Mesenteric fat pad (tissue), 1 donor: ENCODE data around the gene PPM1M. TPM values are rescaled to one million over a fixed set of nuclear protein-coding genes. Genes with fewer than 3 reads are reported as not detected.
A peak's percentile ranks its signal among the peaks of the same experiment; 100 is the strongest.

ENCODE experiments used
- DNase-seq: peaks from one replicate; pipeline ENCODE4 v3.0.0-alpha.2; 2020; ENCODE audit warnings: low spot score
- total RNA-seq: library from RNA; stranded (reverse); fragmentation: NEBNext Ultra II Directional; extraction: Animal tissue kit (Norgen Biotek cat#: 25700); gene quantifications from one replicate; pipeline ENCODE4 v1.2.1, GENCODE V29; 2021
- donor health status: DM: yes; HTN: yes; CAD: no.

Gene PPM1M
- total RNA-seq, 1 donor from 2014 or later, result 26.8 TPM

DNA sequence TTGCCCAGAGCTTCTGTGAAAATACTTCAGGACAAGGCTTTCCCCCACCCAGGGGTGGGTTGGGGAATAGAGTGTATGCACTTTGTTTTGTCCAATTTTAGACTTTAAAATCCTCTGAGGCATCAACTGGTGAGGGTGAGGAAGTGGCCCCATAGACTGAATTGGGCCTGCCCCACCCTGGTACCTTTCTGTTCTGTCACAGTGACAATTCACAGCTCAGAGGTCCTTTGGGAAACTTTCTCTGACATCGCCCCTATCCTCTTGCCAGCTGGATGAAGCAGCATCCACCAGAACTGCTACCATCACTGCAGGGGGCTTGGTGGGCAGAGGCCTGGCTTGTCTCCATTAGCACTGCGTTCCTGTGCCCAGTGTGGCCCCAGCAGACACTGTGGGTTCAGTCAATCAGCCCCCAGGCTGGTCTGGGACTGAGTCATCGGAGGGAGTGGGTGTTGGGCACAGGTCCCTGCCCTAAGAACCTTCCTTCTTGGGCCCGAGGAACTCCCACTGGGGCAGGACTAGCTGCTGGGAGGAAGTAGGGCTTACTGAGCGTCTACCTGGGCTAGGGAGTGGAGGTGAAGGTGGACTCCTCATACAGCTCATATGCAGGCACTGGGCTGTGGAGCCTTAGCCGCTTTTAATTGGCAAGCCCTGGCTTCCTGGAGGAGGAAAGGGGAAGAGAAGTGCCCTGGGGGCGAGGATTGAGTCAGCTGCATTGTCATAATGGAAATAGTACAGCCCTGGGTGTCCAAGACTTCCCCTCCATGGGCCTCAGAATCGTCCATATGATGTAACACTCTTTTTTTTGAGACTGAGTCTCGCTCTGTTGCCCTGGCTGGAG, 1.5 kb upstream of the PPM1M start:
- peak; percentile 87 for DNase-seq

DNA sequence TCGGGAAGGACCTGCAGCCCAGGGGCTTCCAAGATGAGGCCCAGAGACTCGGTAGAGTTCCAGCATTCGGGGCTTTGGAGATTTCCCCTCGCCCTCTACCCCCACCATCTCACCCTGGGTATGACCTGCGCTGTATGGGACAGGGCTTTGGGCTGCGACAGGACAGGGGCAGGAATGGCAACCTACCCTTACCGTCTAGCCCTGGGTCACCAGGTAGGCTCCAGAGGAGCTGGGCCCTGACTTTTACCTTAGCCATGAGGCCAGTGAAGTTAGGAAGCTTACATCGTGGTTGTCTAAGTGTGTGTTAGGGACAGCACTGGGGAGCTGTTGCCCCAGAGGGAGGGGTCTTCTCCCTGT, 683 bp downstream of the PPM1M start:
- peak; percentile 47 for DNase-seq

DNA sequence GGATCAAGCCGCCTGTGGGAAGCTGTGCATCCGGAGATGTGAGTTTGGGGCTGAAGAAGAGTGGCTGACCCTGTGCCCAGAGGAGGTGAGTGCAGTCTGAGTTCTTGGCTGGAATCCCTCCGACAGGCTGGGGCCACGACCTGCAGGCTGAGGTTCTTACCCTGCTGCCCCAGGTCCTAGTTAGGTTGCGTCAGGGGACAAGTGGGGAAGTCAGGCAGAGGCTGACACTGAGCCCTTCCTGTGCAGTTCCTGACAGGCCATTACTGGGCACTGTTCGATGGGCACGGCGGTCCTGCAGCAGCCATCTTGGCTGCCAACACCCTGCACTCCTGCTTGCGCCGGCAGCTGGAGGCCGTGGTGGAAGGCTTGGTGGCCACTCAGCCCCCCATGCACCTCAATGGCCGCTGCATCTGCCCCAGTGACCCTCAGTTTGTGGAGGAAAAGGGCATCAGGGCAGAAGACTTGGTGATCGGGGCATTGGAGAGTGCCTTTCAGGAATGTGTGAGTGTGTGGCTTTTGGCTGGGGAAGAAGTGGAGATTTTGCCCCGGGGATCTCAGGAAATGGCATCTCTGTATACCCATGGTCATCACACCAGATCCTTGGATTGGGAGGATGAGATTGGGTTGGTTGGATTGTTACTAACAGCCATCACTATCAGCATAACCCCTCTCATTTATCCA, 1.3 kb downstream of the PPM1M start:
- DNase-seq, result peak; percentile 88

DNA sequence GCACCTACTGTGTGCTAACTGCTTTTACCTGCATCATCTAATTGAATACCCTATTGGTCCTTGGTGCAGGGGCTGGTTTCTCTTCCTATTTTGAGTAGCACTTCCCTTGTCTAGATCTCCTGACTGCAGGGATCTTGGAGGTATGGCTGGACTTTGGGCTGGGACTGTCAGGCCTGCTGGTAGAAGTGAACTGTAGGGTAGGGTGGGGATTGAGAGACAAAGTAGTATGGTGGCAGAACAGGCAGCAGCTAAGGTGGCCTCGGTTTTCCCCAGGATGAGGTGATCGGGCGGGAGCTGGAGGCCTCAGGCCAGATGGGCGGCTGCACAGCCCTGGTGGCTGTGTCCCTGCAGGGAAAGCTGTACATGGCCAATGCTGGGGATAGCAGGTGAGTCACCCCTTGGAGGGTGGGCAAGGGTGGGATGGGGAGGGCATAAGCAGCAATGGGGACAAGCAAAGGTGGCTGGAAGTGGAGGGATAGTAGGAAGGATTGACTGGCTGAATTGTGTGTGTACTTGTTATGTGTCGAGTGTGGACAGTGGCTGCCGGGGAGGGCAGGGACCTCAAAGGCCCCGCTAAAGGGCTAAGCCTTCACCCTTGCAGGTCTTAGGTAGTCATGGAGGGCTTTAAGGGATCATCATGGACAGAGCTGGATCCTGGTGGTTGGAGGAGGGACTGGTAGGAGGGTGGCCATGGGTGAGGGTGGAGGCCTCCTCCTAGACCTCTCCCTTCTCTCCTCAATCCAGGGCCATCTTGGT, 2.0 kb downstream of the PPM1M start:
- peak; percentile 69 for DNase-seq

DNA sequence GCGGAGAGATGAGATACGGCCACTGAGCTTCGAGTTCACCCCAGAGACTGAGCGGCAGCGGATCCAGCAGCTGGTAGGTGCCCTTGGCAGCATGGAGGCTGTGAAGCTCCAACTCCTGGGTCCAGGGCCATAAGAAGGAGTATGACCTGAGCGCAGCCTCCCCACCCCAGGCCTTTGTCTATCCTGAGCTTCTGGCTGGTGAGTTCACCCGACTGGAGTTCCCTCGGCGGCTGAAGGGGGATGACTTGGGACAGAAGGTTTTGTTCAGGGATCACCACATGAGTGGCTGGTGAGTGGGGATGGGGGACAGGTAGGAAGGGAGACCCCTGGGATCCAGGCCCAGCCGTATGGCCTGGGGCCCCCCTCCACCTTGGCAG, 2.6 kb downstream of the PPM1M start:
- peak; percentile 80 for DNase-seq

DNA sequence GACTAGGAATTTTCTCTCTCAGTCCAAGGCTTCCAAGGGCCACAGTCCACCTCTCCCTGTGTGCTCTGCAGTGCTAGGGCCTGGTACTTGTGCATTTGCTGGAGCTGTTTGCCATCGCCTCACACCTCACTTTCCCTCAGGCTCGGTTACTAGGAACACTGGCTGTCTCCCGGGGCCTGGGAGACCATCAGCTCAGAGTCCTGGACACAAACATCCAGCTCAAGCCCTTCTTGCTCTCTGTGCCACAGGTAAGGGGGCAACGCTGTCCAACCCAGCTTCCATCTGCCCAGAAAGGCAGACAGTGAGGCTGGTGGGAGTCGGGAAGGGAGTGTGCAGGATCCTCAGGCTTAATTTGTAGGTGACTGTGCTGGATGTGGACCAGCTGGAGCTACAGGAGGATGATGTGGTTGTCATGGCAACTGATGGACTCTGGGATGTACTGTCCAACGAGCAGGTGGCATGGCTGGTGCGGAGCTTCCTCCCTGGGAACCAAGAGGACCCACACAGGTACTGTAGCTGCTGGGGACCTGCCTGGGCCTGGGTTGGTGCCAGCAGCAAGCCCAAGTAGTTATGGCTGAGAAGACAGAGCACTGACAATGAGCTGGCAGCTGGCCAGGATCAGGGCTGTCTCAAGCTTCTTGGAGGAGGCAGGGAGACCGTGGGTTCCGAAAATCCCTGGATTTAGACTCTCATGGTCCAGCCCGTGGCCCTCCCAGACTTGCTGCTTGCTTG, 3.4 kb downstream of the PPM1M start:
- DNase-seq, result peak; percentile 90

DNA sequence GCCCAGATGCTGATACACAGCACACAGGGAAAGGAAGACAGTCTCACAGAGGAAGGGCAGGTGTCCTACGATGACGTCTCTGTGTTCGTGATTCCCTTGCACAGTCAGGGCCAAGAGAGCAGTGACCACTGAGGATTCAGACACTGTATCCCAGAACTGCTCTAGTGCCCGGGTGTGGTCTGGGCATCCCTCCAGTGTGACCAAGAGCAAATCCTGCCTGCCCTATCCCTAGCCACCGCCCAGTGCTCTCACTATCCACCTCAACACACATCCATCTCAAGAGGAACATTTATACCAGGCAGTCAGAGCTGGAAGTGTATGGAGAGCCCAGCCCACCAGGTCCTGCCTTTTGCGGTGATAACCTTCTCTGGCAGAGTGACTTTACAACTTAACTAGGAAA, 4.1 kb downstream of the PPM1M start:
- peak; percentile 60 for DNase-seq

DNA sequence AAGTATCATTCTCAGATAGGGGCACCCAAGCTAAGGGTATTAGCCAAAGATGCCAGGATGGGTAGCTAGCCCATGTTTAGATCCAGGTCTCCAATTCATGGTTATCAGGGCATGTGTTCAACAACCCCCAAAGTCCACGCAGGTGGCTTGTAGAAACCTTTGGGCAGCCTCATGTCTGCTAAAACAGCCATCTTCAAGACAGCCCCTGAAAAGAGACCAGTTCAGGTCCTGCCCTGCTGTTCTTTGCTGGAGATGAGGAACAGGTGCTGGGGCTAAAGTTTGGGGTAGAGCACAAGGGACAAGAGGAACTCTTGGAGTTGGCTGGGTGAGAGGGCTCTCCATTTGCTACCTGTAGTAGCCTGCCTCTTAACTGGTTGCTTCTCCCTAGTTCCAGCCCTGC, 4.6 kb downstream of the PPM1M start:
- DNase-seq, result no peak

DNA sequence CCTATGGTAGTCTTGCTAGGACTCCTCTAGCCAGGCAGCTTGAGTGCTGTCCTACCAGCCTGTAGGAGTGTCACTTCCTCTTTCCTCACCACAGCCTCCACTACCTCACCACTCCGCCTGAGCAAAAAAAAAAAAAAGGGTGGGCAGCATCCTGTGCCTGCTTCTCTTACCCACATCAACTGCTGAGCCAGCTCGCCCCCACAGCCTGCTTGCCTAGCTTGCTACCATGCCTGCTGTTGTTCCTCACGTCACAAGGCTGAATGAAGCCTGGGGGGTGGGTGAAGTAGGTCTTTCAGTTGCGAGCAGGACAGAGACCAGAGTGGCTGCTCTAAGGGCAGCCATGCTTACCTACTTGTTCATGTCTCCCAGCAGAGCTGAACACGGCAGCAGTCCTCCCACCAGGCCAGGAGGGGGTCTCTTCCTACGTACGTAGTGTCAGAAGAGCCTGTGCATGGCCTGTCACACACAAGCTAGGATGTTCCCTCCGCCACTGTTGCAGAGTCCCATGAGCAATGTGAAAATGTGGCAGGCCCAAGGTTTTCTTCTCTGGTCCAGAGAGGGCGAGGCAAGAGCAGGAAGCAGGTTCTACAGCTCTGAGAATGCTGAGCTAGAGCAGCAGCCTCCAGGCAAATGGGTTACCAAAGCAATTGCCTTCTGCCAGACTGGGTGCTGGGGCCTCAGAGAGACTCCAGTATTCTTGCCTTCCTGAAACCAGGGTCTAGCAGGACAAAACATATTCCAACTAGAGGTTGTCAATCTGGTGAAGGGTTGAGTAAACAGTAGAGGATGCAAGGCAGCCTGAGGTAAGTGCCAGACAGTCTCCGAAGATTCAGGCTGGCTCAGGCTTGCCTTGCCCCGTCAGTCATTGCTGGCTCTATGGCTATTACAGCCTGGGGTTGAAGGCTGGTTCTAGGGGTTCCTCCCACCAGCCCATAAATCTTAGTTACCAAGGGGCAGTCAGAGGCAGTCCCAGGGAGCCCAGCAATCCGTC, 8.1 kb downstream of the PPM1M start:
- DNase-seq, result peak; percentile 89

DNA sequence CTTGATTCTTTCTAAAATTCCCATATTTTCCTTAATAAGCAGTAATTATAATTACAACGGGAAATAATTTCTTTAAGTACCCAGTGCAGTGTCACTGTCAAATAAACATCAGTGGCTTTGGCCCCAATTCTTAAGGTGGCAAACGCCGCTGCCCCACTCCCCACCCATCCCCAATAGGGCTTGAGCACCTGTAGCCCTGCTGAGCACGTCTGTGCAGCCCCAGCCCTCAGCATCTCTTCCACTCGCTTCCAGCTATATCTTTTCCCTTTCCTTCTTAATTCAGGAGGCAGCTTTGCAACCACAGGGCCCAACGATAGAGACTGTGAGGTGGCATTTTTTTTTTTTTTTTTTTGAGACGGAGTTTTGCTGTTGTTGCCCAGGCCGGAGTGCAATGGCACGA, 9.0 kb downstream of the PPM1M start:
- DNase-seq, result no peak

DNA sequence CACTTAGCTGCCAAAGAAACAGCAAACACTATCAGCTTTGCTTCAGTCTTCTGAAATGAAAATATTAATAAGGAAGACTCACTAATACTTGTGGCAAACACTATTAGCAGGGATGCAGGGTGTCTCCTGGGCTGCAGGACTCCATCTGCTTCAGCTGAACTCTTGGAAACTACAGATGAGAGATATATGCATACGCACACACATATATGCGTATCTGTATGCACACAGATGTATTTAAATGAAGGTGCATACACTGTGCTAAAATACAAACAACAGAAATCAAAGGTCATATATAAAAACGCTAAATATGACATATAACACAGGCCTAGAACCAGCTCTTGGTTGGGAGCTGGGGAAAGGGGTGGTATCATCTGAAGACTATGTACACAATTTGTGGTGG, 10.6 kb downstream of the PPM1M start:
- no peak for DNase-seq

DNA sequence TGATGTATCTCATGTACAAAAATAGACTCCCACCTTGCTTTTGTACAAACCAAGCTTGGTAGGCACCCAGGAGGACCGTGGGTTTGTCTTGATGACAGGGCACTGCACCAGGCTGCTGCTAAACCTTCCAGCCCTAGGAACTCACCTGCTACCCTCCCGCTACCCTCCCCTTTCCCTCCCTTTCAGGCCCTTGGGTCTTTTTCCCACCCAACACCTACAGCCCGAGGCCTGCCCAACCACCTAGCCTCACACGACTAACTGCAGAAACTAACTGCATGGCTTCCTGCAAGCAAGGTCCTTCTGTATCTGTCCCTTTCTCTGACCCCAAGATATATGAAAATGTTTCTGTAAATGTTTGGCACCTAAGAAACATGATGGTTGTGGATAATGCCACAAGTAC, 11.1 kb downstream of the PPM1M start:
- no peak for DNase-seq

DNA sequence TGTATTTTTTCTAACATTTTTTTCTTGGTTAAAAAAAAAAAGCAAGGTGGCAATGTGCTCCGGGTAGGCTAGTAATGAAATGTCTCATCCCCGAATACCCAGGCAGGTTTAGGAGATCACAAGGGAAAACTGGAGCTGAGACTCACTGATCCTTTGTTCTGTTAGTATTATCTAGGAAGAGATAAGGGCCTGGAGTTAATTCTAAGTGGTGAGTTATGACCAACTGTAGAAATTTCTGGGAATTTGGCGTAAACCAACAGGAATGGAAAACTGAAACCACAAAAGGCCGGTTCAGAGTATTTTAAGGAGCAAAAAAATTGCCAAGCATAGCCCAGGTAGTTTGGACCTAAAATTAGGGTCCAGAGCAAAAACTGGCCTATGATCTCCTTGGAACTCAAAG, 12.4 kb downstream of the PPM1M start:
- DNase-seq, result no peak

DNA sequence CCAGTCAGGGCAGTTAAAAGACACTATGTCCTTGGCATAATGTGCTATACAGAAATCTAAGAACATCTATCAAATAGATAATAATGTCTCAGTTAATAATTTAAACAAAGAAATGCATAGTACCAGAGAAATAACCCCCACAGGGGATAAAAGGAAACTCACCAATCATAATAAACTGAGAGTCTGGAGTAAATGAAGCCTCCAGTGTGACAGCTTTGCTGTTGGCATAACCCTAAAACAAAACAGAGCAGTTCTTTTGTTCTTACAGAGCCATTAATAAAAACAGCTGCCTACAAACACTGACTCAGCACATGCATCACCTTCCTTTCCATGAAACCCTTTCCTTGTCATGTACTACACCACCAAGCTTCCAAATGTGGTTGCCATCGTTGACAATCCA, 13.5 kb downstream of the PPM1M start:
- DNase-seq, result no peak

DNA sequence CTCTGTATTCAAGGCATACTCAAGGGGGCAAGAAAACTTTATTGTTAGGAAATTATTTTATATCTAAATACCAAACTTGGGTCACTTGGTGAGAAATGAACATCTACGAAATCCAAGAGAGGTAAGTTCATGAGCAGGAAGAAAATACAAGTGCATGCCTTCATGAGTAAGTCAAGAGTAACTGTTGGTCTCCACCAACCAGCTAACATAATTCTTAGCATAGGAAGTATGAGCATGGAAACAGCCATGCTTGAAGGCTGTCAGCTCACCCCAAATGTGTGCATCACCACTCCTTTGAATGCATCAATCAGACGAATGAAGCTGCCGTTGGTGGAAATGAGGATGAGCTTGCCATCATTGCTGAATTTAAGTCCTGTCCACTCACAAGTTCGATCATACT, 13.9 kb downstream of the PPM1M start:
- no peak for DNase-seq

DNA sequence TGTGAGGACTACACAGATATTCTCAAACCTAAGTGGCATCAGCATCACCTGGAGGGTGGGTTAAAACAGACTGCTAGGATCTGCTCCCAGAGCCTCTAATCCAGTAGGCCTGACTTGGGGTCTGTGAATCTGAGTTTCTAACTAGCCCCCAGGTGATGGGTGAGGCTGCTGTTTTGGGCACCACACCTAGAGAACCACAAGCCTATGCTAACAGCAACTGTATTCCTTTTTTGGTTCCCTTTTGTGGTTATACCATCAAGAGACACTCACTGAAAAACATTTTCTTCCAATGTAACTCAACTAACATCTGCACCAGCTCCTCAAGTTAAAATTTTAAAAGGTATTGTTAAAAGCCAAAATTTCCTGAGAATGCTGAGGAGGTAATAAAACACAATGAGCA, 16.9 kb downstream of the PPM1M start:
- no peak for DNase-seq

DNA sequence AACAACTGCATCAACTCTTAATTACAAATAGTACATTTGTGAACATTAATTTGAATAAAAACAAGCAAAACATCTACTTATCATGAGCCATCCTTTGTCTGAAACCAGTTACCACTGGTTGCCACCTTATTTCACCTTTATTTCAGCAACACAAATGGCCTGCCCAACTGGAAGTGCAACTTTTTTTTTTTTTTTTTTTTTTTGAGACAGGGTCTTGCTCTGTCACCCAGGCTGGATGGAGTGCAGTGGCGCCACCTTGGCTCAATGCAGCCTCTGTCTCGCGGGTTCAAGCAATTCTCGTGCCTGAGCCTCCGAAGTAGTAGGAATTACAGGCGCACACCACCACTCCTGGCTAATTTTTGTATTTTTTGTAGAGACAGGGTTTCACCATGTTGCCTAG, 19.8 kb downstream of the PPM1M start:
- no peak for DNase-seq

DNA sequence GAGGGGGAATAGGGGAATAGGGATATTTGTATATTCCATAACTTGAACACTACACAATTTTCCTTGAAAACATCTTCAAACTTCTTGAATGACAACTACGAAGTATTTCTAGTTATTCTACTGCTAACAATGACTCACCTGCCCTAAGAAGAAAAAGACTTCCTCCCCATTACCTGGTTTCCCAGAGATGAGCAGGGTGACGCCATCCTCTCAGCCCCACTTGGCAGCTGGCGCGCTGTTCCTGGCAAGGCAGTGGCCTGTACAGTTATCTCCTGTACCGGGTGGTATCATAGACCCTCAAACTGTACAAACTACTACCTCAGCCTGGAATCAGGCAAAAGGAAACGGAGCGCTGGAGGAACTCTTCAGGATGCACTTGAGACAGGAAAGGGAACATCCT, 22.5 kb downstream of the PPM1M start:
- no peak for DNase-seq

DNA sequence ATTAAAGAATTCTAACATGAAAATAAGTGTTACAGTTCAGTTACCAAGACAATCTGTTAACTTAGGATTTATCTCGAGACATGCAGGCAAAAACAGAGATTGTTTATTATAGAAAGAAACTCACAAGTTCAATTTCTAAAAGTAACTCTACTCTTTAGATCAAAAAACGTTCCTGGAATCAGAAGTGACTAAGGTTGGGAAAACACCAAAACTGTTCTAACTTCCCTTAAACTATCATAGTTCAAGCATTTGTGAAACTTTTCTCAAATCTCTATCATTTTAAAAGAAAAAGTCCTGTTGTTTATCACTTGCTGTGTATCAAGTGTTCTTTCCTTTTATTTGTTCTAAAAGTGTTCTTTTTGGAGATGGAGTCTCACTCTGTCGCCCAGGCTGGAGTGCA, 24.2 kb downstream of the PPM1M start:
- no peak for DNase-seq

DNA sequence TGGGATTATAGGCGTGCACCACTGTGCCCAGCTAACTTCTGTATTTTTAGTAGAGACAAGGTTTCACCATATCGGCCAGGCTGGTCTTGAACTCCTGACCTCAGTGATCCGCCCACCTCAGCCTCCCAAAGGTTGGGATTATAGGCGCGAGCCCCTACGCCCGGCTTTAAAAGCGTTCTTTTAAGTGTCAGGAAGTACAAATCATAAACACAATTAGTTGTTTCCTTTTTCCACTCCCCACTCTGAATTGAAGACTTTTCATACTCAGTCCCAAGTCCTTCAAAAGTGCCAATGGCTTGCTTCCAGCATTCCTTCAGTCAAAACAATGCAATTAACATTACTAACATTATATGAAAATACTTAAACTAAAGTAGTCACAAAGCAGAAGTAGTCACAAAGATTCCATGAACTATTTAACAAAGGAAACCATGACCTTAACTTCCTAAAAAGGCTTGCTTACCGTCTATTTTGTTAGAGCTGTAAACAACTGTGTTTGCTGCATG, 24.7 kb downstream of the PPM1M start:
- DNase-seq, result no peak
